ENCODE measurements around the gene EGLN3.

DNA sequence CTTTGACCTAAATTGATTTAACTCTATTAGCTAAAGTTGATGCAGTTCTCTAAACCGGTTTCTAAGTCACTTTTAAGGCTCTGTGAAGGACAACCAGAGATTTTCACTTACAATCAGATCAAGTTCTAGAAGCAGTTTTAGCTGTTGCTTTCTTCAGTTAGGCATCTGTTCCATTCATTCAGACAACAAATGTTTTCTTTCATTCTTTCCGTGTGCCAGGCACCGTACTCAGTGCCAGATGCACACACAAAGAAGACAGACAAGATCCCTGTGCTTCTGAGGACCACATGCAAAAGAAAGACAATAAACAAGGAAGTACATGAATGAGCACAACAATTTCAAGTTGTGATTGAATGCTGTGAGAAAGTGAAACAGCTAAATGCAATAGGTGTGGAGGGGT lies 11.1 kb upstream of the EGLN3 start:
- no peak for TF ChIP-seq POLR2A (IDR thresholded peaks at IDR 0.05)
- TF ChIP-seq, protein P1, sequence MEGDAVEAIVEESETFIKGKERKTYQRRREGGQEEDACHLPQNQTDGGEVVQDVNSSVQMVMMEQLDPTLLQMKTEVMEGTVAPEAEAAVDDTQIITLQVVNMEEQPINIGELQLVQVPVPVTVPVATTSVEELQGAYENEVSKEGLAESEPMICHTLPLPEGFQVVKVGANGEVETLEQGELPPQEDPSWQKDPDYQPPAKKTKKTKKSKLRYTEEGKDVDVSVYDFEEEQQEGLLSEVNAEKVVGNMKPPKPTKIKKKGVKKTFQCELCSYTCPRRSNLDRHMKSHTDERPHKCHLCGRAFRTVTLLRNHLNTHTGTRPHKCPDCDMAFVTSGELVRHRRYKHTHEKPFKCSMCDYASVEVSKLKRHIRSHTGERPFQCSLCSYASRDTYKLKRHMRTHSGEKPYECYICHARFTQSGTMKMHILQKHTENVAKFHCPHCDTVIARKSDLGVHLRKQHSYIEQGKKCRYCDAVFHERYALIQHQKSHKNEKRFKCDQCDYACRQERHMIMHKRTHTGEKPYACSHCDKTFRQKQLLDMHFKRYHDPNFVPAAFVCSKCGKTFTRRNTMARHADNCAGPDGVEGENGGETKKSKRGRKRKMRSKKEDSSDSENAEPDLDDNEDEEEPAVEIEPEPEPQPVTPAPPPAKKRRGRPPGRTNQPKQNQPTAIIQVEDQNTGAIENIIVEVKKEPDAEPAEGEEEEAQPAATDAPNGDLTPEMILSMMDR (IDR thresholded peaks at IDR 0.05 in 4 of 5, conservative IDR thresholded peaks at IDR 0.05 in 1 of 5) = no peak
